ENCODE results near the gene KCTD14. TPM values are rescaled to one million over a fixed set of nuclear protein-coding genes. Genes with fewer than 3 reads are reported as not detected.
"Not testable (repeated sequence)": the region's sequence is repeated elsewhere in the genome, so short reads cannot be mapped to it uniquely, and the experiment has no call there.

The KCTD14 gene, protein sequence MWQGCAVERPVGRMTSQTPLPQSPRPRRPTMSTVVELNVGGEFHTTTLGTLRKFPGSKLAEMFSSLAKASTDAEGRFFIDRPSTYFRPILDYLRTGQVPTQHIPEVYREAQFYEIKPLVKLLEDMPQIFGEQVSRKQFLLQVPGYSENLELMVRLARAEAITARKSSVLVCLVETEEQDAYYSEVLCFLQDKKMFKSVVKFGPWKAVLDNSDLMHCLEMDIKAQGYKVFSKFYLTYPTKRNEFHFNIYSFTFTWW
- polyA plus RNA-seq (ENCODE audit: insufficient read length in 3 of 3): 10 to 100 TPM; 11.4 to 16.0 (median 14.7) TPM
- long read RNA-seq, donor 1, partial matches to known transcripts: 0 of 2 reads
- long read RNA-seq, donor 1, other reads (novel, unspliced or antisense): 0 of 2 reads
- long read RNA-seq, donor 2, transcript KCTD14-201 (2 exons, 1,691 nt): major isoform, 12 of 13 reads
- long read RNA-seq, donor 2, partial matches to known transcripts: 0 of 13 reads
- long read RNA-seq, donor 2, other reads (novel, unspliced or antisense): 0 of 13 reads
- long read RNA-seq, donor 3, transcript KCTD14-201 (2 exons, 1,691 nt): major isoform, 9 of 9 reads
- long read RNA-seq, donor 3, partial matches to known transcripts: 0 of 9 reads
- long read RNA-seq, donor 3, other reads (novel, unspliced or antisense): 0 of 9 reads
- long read RNA-seq, donor 4, transcript KCTD14-201 (2 exons, 1,691 nt): major isoform, 8 of 8 reads
- long read RNA-seq, donor 4, partial matches to known transcripts: 0 of 8 reads
- long read RNA-seq, donor 4, other reads (novel, unspliced or antisense): 0 of 8 reads
- long read RNA-seq, donor 5, transcript KCTD14-201 (2 exons, 1,691 nt): major isoform, 5 of 5 reads
- long read RNA-seq, donor 5, partial matches to known transcripts: 0 of 5 reads
- long read RNA-seq, donor 5, other reads (novel, unspliced or antisense): 0 of 5 reads
- long read RNA-seq, donor 6, transcript KCTD14-201 (2 exons, 1,691 nt): major isoform, 8 of 13 reads
- long read RNA-seq, donor 6, partial matches to known transcripts: 5 of 13 reads
- long read RNA-seq, donor 6, other reads (novel, unspliced or antisense): 0 of 13 reads
- long read RNA-seq, donor 7, partial matches to known transcripts: 0 of 4 reads
- long read RNA-seq, donor 7, other reads (novel, unspliced or antisense): 0 of 4 reads
- long read RNA-seq, donor 8, partial matches to known transcripts: 0 of 2 reads
- long read RNA-seq, donor 8, other reads (novel, unspliced or antisense): 0 of 2 reads
- long read RNA-seq, donor 9, transcript KCTD14-201 (2 exons, 1,691 nt): major isoform, 12 of 12 reads
- long read RNA-seq, donor 9, partial matches to known transcripts: 0 of 12 reads
- long read RNA-seq, donor 9, other reads (novel, unspliced or antisense): 0 of 12 reads
- long read RNA-seq, donor 10, transcript KCTD14-201 (2 exons, 1,691 nt): major isoform, 5 of 5 reads
- long read RNA-seq, donor 10, partial matches to known transcripts: 0 of 5 reads
- long read RNA-seq, donor 10, other reads (novel, unspliced or antisense): 0 of 5 reads
- long read RNA-seq, donor 11, partial matches to known transcripts: 0 of 3 reads
- long read RNA-seq, donor 11, other reads (novel, unspliced or antisense): 0 of 3 reads
- long read RNA-seq, donor 12, transcript KCTD14-201 (2 exons, 1,691 nt): major isoform, 10 of 10 reads
- long read RNA-seq, donor 12, partial matches to known transcripts: 0 of 10 reads
- long read RNA-seq, donor 12, other reads (novel, unspliced or antisense): 0 of 10 reads
- long read RNA-seq, donor 13, partial matches to known transcripts: 0 of 4 reads
- long read RNA-seq, donor 13, other reads (novel, unspliced or antisense): 0 of 4 reads
- long read RNA-seq, donor 14: 0 reads
- long read RNA-seq, donor 15, transcript KCTD14-201 (2 exons, 1,691 nt): major isoform, 9 of 9 reads
- long read RNA-seq, donor 15, partial matches to known transcripts: 0 of 9 reads
- long read RNA-seq, donor 15, other reads (novel, unspliced or antisense): 0 of 9 reads
- long read RNA-seq, donor 16, transcript KCTD14-201 (2 exons, 1,691 nt): major isoform, 10 of 10 reads
- long read RNA-seq, donor 16, partial matches to known transcripts: 0 of 10 reads
- long read RNA-seq, donor 16, other reads (novel, unspliced or antisense): 0 of 10 reads

DNA sequence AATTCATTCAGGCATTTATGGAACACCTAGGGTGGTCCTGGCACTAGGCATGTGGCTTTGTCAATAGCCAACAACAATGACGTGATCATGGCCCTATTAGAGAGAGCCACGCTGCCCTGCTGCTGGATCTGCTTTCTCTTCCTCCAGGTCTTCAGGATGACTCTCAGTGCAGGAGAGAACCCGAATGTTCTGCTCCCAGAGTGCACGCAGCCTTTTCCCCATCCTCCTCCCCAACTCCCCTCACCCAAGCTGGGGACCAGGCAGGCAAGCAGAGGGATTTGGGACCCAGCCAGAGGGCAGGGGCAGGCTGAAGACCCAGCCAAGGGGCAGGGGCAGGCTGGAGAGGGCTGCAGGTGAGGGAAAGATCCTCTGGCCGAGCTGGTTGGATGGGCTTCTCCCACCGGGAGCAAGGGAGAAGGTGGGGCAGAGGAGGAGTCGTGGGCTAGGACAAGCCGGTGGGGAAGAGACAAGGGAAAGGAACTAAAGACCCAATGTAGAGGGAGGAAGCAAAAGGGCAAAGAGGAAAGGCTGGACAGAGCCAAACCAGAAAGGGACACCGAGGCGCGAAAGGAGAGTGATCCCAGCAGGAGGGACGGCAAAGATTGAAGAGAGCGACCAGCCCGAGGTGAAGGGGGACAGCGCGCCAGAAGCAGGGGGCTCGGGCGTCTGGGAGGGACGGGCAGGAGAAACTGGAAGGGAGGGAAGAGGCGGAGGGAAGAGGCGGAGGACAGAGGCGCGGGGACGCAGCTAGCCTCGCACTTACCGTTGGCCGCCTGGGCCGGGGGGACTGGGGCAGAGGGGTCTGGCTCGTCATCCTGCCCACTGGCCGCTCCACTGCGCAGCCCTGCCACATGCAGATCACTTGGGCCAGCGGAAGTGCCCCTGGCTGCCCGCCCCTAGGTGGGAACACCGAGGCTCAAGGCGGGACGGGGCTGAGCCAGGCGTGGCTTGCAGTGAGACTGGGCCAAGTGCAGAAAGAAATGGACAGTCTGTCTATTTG is at the start of gene KCTD14:
TSS of gene KCTD14 (minus strand) at position 880 of the 1,000 bp plus-strand sequence. CDS start at position 853, 27 bp downstream.
- no peak for DNase-seq

DNA sequence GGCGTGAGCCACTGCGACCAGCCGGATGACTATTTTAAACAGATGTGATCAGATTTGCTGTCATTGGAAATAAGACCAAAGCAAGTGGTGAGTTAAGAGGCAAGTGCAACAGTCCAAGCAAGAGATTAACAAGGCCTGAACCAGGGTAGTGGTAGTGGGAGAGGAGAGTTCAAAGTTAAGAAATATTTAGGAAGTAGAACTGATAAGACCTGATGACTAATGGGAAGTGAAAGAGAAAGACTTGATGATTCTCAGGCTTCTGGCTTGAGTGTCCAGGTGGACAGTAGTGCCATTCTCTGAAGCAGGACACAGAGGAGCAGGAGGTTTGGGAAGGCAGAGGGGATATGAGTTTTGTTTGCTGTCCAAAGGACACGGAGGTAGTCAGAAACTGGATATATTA is 49.4 kb upstream of the KCTD14 start:
- no peak for DNase-seq

DNA sequence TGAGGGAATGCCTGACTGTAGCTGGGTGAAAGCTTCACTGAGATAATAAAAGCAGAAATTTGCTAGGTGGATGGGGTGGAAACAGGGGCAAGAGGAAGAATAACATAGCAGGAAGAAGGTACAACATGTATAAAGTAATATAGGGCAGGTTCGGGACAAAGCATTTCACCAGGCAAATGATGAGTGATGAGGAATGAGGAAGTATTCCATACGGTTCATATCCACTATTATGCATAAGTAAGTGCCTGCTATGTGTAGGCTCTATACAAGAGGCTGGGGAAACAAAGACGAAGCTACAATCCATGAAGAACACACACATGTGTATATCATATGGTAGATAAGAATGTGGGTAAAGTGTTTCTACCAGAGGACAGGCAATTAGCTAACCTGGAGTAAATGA is 48.6 kb upstream of the KCTD14 start:
- no peak for DNase-seq

DNA sequence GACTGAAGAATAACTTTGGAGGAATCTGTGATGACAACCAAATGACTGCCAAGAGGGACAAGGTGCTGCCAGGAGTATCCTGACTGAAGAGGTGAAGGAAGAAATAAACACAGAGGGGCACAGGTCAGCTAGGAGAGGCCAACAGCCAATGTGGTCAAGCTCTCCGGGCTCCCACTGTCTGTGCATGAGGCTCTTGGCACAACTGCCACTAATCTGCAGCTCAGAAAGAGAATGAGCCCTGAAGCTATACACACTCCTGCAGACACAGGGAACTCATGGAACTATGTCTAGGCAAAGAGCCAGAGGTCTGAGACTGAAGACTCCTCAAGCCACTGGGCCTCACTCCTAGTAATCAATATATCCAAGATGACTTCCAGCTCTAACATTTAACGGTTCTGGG is 47.5 kb upstream of the KCTD14 start:
- DNase-seq: no peak

DNA sequence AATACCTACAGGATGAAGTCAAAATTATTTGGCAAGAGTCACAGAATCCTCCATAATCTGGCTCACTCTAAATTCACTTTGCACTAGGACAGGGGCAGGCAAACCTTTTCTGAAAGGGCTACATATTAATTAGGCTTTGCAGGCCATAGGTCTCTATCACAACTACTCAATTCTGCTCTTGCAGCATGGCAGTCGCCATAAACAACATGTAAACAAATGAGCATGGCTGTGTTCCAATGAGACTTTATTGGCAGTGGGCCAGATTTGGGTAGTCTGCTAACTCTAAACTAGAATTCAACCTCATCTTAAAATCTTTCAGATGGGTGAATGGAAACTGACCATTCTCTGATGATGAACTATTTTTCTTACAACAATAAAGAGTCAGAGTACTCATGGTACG is 46.4 kb upstream of the KCTD14 start:
- DNase-seq: no peak

DNA sequence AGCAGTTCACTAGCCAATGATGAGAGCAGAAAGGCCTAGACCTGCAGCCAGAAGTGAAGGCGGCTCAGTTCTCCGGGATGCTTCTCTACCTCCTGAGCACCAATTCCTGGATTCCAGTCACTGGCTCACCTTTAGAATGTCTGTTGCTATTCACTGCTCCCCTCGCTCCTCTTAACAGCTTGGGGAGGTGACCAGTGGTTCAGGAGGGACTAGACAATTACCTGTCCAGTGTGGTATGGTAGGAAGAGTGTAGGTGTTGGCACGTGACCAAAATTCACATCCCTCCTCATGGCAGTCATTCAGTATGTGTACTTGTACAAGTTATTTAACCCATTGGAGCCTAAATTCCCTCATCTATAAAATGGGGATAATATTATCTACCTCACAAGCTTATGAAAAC is 44.6 kb upstream of the KCTD14 start:
- no peak for DNase-seq

- no peak for DNase-seq
These were observed 43.4 kb upstream of the KCTD14 start for GRCh38 chr11:78066471-78066870.

DNA sequence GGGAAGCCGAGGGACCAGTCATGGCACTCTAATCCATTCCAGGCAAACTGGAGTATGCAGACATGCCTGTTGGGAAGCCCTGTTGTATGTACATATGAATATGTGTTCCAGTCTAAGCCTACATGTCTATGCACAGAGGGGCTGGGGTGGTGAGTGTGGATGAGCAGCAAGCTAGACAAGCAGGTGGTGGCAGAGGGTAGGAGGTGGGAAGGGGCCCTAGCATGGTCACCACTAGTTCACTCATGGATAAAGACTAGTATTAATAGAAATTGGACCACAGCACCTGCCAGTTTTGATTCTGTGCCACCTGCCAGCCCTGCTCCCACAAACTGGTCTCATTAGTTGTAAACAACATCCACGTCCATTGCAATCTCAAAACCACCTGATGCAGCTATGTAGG is 42.1 kb upstream of the KCTD14 start:
- no peak for DNase-seq

- no peak for DNase-seq
These were observed 40.5 kb upstream of the KCTD14 start, which contains the start of gene THRSP for GRCh38 chr11:78063440-78064181. THRSP (plus strand) TSS chr11:78063861; CDS start chr11:78063882, 21 bp downstream.

DNA sequence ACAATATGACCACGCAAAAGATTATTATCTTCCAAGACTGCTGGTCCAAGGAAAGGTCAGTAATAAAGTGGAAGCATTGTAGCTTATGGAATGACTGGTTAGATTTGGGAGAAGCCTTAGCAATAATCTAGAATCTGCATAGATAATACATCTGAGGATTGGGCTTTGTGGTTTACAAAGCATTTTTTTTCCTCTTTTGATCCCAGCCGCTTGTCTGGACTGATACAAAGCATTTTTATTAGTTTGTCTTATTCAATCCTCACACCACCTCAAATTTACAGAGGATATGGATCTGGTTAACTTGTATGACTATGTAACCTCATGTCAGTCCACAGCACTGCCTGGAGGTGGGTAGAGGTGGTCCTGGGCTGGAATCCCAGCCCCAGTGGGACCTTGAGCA is 39.6 kb upstream of the KCTD14 start:
- no peak for DNase-seq

DNA sequence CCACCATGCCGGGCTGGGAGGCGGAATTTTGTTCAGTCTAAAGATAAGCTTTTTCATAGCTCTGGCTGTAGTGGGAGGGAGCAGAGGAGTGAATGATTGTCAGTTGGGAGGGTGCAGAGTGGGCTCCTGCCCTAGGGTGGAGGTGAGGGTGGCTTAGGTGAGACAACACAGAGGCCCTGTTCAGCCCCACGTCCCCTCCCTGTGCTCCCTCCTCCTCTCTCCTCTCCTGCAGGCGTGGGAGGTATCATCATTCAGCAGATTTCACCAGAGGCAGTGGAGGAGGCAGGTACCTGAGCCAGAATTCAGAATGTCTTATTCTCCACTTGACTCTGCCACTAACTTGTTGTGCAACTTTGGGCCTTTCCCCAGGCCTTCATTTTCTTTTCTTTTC is 38.8 kb upstream of the KCTD14 start:
- no peak for DNase-seq

- no peak for DNase-seq
These were observed 38.2 kb upstream of the KCTD14 start for GRCh38 chr11:78061088-78061920.

- no peak for DNase-seq
These were observed 37.5 kb upstream of the KCTD14 start for GRCh38 chr11:78060533-78060932.

GRCh38 chr11:78059749-78060328 is 36.8 kb upstream of the KCTD14 start:
- not testable (repeated sequence) for DNase-seq

DNA sequence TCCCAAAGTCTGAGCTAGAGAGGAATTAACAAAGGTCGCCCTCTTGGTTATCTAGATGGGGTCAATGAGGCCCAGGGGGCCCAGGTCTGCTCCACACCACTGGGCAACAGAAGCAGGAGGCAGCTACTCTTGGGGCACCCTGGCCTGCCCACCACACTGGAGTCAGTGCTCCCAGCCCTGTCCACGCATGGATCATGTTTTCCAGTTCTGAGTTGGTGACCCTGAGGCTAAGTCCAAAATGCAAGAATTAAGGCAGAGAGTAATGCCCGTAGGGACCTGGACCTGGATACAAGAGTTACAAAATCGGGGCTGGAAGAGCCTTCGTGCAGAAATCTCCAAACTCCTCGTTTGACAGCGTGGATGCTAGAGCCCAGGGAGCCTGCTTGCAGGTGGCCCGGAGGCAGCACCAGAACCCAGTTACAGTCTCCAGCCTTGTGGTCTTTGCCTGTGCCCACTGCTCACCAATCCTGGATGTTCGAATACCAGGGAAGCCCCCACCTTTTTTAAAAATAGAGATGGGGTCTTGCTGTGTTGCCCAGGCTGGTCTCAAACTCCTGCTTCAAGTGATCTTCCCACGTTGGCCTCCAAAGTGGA is 34.5 kb upstream of the KCTD14 start:
- no peak for DNase-seq

- no peak for DNase-seq
These were observed 33.0 kb upstream of the KCTD14 start for GRCh38 chr11:78056093-78056492.
